Measurements from ENCODE around the gene PYGO1.

The PYGO1 gene

DNA sequence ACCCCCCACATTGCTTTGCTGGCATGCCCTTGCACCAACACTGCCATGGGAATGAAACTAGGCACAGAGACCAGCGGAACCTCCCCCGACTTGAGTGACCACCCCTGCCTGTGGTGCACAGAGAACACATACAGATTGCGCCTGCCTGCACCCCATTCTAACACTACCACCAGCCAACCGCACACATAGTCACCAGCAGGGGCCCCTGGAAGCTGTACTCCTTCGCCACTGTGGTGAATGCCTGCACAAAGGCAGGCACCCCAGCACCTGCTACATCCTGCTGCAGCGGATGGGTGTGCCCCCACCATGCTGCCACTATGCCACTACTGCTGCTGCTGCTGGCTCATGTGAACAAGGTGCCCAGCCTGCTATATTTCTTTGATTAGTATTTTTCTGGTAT is 52.7 kb downstream of the PYGO1 start:
- H3K27ac ChIP-seq: no peak overlapping the region
- H3K4me1 ChIP-seq: peaks cover 26% of the 10 kb centered on the region
- no peak overlapping the region for H3K9ac ChIP-seq
- H3K4me3 ChIP-seq: no peak overlapping the region
- no peak overlapping the region for H3K4me2 ChIP-seq
- H3K36me3 ChIP-seq: no peaks in the 10 kb centered on the region
- no peaks in the 10 kb centered on the region for H3K9me3 ChIP-seq
- TF ChIP-seq Cebpa-rat (IDR thresholded peaks at IDR 0.05): no peak
- no peaks in the 10 kb centered on the region for H3K27me3 ChIP-seq
- no peaks in the 10 kb centered on the region for H4K20me1 ChIP-seq

DNA sequence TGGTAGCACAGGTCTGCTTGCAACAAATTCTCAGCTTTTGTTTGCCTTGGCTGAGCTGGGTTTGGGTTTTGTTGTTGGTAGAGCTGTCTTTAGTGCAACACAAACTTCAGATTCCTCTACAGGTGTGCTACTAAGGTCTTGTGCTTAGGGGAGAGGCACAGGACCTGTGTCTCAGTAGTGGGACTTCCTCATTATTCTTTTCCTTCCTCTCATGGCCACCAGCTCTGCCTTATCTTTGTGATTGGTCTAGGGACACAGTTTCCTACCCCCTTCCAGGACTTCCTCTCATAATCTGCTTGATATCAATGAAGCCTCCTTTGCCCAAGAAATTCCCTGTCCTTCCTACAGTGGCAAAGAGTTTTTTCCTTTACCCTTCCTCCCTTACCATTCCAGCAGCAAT is 55.2 kb downstream of the PYGO1 start:
- H3K9me3 ChIP-seq: no peaks in the 10 kb centered on the region
- peaks cover 26% of the 10 kb centered on the region for H3K4me1 ChIP-seq
- no peak overlapping the region for H3K4me3 ChIP-seq
- no peak overlapping the region for H3K9ac ChIP-seq
- H4K20me1 ChIP-seq: no peaks in the 10 kb centered on the region
- H3K27ac ChIP-seq: no peak overlapping the region
- H3K27me3 ChIP-seq: no peaks in the 10 kb centered on the region
- H3K4me2 ChIP-seq: 0 out of 2 replicates have a peak overlapping the region, but pooled peaks have one; percentile 2
- TF ChIP-seq Cebpa-rat (IDR thresholded peaks at IDR 0.05): no peak
- H3K36me3 ChIP-seq: no peaks in the 10 kb centered on the region

DNA sequence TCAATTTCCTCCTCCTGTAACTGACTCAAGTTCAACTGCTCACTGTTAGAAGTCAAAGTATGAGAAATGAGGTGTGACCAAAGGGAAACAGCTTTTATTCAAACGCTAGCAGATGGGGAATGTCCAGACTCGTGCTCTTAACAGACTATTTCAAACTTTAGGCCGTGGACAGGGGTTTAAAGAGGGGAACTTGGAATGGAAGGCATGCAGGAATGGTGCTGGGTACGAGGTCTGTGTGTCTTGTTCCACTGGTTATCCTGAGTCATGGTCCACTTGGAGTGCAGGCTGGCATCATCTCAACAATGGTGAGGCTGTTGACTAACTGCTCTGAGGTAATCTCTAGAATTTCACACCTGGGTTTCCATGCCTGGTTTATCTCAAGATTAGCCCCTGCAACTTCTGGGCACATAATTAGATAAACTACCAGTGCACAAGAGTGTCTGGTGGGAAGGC is 57.3 kb downstream of the PYGO1 start:
- Histone ChIP-seq H3K4me3 (no peak overlapping the region), H3K4me2 (peak overlapping the region; percentile 53), H3K36me3 (no peaks in the 10 kb centered on the region), H3K9me3 (no peaks in the 10 kb centered on the region), H3K4me1 (peaks cover 26% of the 10 kb centered on the region), H3K9ac (no peak overlapping the region), H4K20me1 (no peaks in the 10 kb centered on the region), H3K27ac (peak overlapping the region; percentile 18; the same call in 1 of the 2 replicates), H3K27me3 (no peaks in the 10 kb centered on the region)
- TF ChIP-seq Cebpa-rat (IDR thresholded peaks at IDR 0.05): no peak

DNA sequence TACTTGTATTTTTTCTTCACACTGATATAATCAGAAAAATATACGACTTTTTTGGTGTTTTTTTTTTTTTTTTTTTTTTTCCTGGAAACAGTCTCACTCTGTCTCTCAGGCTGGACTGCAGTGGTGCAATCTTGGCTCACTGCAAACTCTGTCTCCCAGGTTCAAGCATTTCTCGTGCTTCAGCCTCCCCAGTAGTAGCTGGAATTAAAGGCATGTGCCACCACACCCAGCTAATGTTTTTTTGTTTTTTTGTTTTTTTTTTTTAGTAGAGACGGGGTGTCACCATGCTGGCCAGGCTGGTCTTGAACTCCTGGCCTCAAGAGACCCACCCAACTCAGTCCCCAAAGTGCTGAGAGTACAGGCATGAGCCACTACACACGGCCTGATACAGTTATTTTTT is 59.3 kb downstream of the PYGO1 start:
- Histone ChIP-seq H4K20me1 (no peaks in the 10 kb centered on the region), H3K4me1 (peaks cover 16% of the 10 kb centered on the region), H3K36me3 (no peaks in the 10 kb centered on the region), H3K4me2 (no peak overlapping the region), H3K9ac (no peak overlapping the region), H3K27me3 (no peaks in the 10 kb centered on the region), H3K4me3 (no peak overlapping the region), H3K9me3 (no peaks in the 10 kb centered on the region), H3K27ac (no peak overlapping the region)
- TF ChIP-seq Cebpa-rat (IDR thresholded peaks at IDR 0.05): no peak

DNA sequence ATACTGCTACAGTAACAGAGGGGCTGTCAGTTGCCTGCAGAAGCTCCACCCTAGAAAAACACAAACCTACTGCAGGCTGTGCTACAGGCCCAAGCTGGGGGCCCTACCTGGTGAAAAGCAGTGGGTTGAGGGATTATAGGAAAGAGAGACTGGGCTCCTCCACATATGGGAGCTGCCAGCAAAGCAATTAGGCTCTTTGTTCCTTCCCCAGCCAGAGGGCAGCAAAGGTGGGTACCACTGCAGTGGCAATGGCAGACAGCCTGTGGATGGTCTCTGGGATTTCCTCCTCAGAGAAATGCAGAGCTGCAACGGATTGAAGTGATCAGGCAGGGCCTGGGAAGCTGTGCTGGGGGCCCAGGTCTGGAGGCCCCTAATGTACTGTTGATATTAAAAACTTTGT is 61.0 kb downstream of the PYGO1 start:
- no peaks in the 10 kb centered on the region for H4K20me1 ChIP-seq
- H3K4me2 ChIP-seq: no peak overlapping the region
- peaks cover 9% of the 10 kb centered on the region for H3K4me1 ChIP-seq
- no peak for TF ChIP-seq Cebpa-rat (IDR thresholded peaks at IDR 0.05)
- no peak overlapping the region for H3K4me3 ChIP-seq
- H3K27me3 ChIP-seq: no peaks in the 10 kb centered on the region
- H3K9ac ChIP-seq: no peak overlapping the region
- no peaks in the 10 kb centered on the region for H3K36me3 ChIP-seq
- H3K27ac ChIP-seq: no peak overlapping the region
- no peaks in the 10 kb centered on the region for H3K9me3 ChIP-seq

DNA sequence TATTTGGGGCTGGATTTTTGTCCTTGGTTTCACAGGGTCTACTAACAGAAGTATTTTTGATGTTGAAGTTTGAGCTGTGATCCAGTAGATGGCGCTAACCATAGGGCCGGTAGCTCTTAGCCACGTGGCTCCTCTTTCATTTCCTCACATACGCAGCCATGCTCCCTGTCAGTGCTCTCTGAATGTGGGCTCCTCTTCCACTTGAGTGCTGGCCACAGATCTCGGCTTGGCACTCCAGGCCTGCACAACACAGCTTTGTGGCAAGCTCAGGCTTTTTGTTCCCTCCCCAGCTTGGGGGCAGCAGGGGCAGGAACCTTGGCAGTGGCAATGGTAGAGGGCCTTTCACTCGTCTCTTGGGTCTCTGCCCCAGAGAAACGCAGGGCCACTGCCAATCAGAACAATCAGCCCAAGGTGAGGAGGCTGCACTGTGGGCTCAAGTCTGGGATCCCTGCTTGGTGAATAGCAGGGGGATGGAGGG is 61.5 kb downstream of the PYGO1 start:
- Histone ChIP-seq H4K20me1 (no peaks in the 10 kb centered on the region), H3K27ac (no peak overlapping the region), H3K9me3 (no peaks in the 10 kb centered on the region), H3K4me1 (peaks cover 9% of the 10 kb centered on the region), H3K9ac (no peak overlapping the region), H3K27me3 (no peaks in the 10 kb centered on the region), H3K36me3 (no peaks in the 10 kb centered on the region), H3K4me2 (no peak overlapping the region), H3K4me3 (no peak overlapping the region)
- TF ChIP-seq Cebpa-rat (IDR thresholded peaks at IDR 0.05): no peak

DNA sequence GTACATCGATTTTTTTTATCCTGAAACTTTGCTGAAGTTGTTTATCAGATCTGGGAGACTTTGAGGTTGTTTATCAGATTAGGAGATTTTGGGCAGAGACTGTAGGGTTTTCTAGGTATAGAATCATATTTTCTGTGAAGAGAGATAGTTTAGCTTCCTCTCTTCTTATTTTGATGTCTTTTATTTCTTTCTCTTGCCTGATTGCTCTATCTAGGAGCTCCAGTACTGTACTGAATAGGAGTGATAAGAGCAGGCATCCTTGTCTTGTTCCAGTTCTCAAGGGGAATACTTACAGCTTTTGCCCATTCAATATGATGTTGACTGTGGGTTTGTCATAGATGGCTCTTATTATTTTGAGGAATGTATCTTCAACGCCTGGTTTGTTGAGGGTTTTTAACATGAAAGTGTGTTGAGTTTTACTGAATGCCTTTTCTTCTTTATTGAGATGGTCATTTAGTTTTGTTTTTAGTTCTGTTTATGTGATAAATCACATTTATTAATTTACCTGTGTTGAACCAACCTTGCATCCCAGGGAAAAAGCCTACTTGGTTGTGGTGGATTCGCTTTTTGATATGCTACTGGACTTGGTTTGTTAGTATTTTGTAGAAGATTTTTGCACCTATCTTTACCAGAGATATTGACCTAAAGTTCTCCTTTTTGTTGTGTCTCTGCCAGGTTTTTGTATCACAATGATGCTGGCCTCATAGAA is 65.2 kb downstream of the PYGO1 start:
- no peaks in the 10 kb centered on the region for H3K27me3 ChIP-seq
- no peaks in the 10 kb centered on the region for H4K20me1 ChIP-seq
- no peak overlapping the region for H3K4me3 ChIP-seq
- H3K9ac ChIP-seq: no peak overlapping the region
- no peak for TF ChIP-seq Cebpa-rat (IDR thresholded peaks at IDR 0.05)
- H3K36me3 ChIP-seq: no peaks in the 10 kb centered on the region
- peaks cover 6% of the 10 kb centered on the region; the same call in 1 of the 2 replicates for H3K9me3 ChIP-seq
- H3K4me2 ChIP-seq: no peak overlapping the region
- no peaks in the 10 kb centered on the region for H3K4me1 ChIP-seq
- no peak overlapping the region for H3K27ac ChIP-seq

DNA sequence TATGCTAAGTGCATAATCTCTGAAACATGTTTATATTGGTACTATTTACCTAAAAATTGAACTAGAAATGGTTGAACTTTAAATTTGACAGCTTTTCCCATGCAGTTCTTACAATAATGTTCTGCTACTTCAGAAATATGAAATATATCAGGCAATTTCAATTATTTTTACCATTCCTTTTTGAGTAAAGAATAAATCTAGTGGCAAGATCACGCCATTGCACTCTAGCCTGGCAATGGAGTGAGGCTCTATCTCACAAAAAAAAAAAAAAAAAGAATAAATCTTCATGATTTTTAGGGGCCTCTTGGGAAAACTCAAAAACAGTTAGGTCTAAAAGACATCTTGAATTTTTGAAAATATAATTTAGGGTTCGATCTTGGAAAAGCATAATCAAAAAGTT is 69.5 kb downstream of the PYGO1 start:
- Histone ChIP-seq H3K27ac (no peak overlapping the region), H3K9me3 (peaks cover 6% of the 10 kb centered on the region; the same call in 1 of the 2 replicates), H3K36me3 (no peaks in the 10 kb centered on the region), H3K4me2 (no peak overlapping the region), H3K9ac (no peak overlapping the region), H3K4me3 (no peak overlapping the region), H4K20me1 (no peaks in the 10 kb centered on the region), H3K4me1 (no peaks in the 10 kb centered on the region), H3K27me3 (no peaks in the 10 kb centered on the region)
- no peak for TF ChIP-seq Cebpa-rat (IDR thresholded peaks at IDR 0.05)

DNA sequence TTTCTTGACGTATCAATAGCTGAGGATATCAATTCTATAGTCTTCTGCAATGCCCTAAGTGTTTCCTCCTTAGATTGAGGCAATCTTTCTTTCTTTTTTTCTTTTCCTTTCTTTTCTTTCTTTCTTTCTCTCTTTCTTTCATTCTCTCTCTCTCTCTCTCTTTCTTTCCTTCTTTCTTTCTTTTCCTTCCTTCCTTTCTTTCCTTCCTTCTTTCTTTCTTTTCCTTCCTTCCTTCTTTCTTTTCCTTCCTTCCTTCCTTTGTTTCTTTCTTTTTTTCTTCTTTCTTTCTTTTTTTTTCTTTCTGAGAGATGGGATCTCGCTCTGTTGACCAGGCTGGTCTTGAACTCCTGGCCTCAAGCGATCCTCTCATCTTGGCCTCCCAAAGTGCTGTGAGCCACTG is 70.1 kb downstream of the PYGO1 start:
- Histone ChIP-seq H3K4me3 (no peak overlapping the region), H3K27me3 (no peaks in the 10 kb centered on the region), H3K4me1 (no peaks in the 10 kb centered on the region), H3K27ac (no peak overlapping the region), H4K20me1 (no peaks in the 10 kb centered on the region), H3K9me3 (peaks cover 6% of the 10 kb centered on the region; the same call in 1 of the 2 replicates), H3K36me3 (no peaks in the 10 kb centered on the region), H3K4me2 (no peak overlapping the region), H3K9ac (no peak overlapping the region)
- TF ChIP-seq Cebpa-rat (IDR thresholded peaks at IDR 0.05): no peak

DNA sequence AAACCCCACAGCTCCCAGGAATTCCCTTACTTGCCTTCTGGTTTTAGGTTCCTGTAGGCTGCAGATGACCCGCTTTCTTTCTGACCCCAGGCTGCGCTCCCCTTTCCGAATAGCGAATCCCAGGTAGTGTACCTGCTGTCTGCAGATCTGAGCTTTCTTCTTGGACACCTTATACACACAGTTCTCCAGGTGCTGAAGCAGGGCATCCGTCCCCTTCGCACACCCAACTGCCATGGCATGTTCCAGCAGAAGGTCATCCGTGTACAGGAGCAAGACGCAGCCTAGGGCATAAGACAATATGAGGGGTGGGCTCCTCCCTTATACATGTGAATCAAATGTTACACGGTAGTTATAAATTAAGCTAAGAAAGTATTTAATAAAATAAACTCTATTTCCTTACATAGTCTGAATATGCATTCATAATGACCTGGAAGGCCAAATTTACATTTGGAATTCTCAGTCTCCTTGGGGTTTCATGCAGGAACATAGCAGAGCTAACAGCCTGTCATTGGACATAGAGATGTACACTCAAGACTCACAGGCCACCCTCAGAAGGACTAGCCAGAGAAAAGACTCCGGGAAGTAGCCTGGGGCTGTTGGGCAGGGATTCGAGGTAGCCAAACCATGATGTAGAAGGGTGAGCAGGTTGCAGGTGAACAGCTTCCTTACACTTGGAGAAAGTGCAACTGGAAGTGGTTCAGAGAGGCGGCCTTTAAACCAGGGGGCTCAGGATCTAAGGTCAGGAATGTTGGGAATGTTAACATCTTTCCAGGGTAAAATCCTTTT is 72.0 kb downstream of the PYGO1 start:
- peaks cover 6% of the 10 kb centered on the region; the same call in 1 of the 2 replicates for H3K9me3 ChIP-seq
- no peak overlapping the region for H3K9ac ChIP-seq
- no peak for TF ChIP-seq Cebpa-rat (IDR thresholded peaks at IDR 0.05)
- H3K27ac ChIP-seq: no peak overlapping the region
- H3K4me3 ChIP-seq: no peak overlapping the region
- H3K36me3 ChIP-seq: no peaks in the 10 kb centered on the region
- no peaks in the 10 kb centered on the region for H3K4me1 ChIP-seq
- H4K20me1 ChIP-seq: no peaks in the 10 kb centered on the region
- H3K4me2 ChIP-seq: no peak overlapping the region
- no peaks in the 10 kb centered on the region for H3K27me3 ChIP-seq

All from BLaER1 (cell line).